Left lobe of liver (tissue), 2 donors: ENCODE results near the gene WFDC9. TPM values are rescaled to one million over a fixed set of nuclear protein-coding genes. Genes with fewer than 3 reads are reported as not detected.
A peak's percentile ranks its signal among the peaks of the same experiment; 100 is the strongest.
"Not testable (repeated sequence)": the region's sequence is repeated elsewhere in the genome, so short reads cannot be mapped to it uniquely, and the experiment has no call there.

ENCODE experiments used
- ATAC-seq: fragments of 200-7000 bp; cut with Tn5 transposase; one replicate; pipeline ENCODE4 v1.9.1; 2020; ENCODE audit warnings: mild to moderate bottlenecking, moderate library complexity
- DNase-seq: peaks from one replicate; pipeline ENCODE4 v3.0.0-alpha.2; 2020; ENCODE audit warnings: low spot score
- total RNA-seq: library from RNA; stranded (reverse); gene quantifications from one replicate; pipeline ENCODE4 v1.2.1, GENCODE V29; 2021
- donor health status: DM: no; HTN: no; CAD: no; lungs with moderate emphysema.
- donor health status: DM: no; HTN: yes; CAD: no.

The WFDC9 gene
- total RNA-seq: not detected

- no peak for DNase-seq
- no peak for ATAC-seq
Observed at GRCh38 chr20:45631184-45631583, at the start of gene WFDC9. Gene WFDC9 (minus strand): TSS chr20:45631284. CDS start chr20:45610181, 21,103 bp downstream.

- ATAC-seq (no peak), DNase-seq (no peak)
Observed at GRCh38 chr20:45679650-45680049, 48.6 kb upstream of the WFDC9 start.

- DNase-seq (no peak), ATAC-seq (no peak)
Observed at GRCh38 chr20:45672765-45673164, 41.7 kb upstream of the WFDC9 start.

- ATAC-seq (no peak), DNase-seq (no peak)
Observed at GRCh38 chr20:45670139-45670538, 39.1 kb upstream of the WFDC9 start, which contains the start of gene WFDC11. Gene WFDC11 (minus strand): TSS chr20:45670239. CDS start chr20:45650600, 19,639 bp downstream.

GRCh38 chr20:45657038-45657437 is 26.0 kb upstream of the WFDC9 start:
- not testable (repeated sequence) for ATAC-seq, DNase-seq

GRCh38 chr20:45651726-45652125 is 20.6 kb upstream of the WFDC9 start:
- not testable (repeated sequence) for DNase-seq, ATAC-seq

GRCh38 chr20:45649312-45649863 is 18.3 kb upstream of the WFDC9 start:
- DNase-seq (no peak), ATAC-seq (no peak)

GRCh38 chr20:45647441-45648050 is 16.5 kb upstream of the WFDC9 start:
- no peak for DNase-seq
- no peak for ATAC-seq

- DNase-seq (no peak), ATAC-seq (no peak)
Observed at GRCh38 chr20:45646875-45647274, 15.8 kb upstream of the WFDC9 start.

- DNase-seq, ATAC-seq: not testable (repeated sequence)
Observed at GRCh38 chr20:45645869-45646268, 14.8 kb upstream of the WFDC9 start.

GRCh38 chr20:45641076-45641475 is 10.0 kb upstream of the WFDC9 start:
- not testable (repeated sequence) for DNase-seq, ATAC-seq

GRCh38 chr20:45639687-45640086 is 8.6 kb upstream of the WFDC9 start:
- ATAC-seq: no peak
- DNase-seq: no peak

- ATAC-seq (no peak), DNase-seq (no peak)
Observed at GRCh38 chr20:45636513-45636912, 5.4 kb upstream of the WFDC9 start.

GRCh38 chr20:45630371-45630770 is 713 bp downstream of the WFDC9 start:
- ATAC-seq (no peak), DNase-seq (no peak)

GRCh38 chr20:45629496-45630100 is 1.5 kb downstream of the WFDC9 start, which contains the start of gene WFDC10A:
Gene WFDC10A (plus strand): TSS chr20:45629739. CDS start chr20:45629814, 75 bp downstream.
- no peak for DNase-seq
- peak; percentile 78 for ATAC-seq

GRCh38 chr20:45626540-45626939 is 4.5 kb downstream of the WFDC9 start:
- no peak for DNase-seq

GRCh38 chr20:45621593-45621992 is 9.5 kb downstream of the WFDC9 start:
- DNase-seq: no peak
- ATAC-seq: peak; percentile 37

More at GRCh38 chr20:45626540-45626939, 4.5 kb downstream of the WFDC9 start:
- no peak for ATAC-seq

GRCh38 chr20:45617591-45617990 is 13.5 kb downstream of the WFDC9 start:
- DNase-seq (no peak), ATAC-seq (no peak)

GRCh38 chr20:45612314-45612713 is 18.8 kb downstream of the WFDC9 start:
- DNase-seq (no peak), ATAC-seq (no peak)

GRCh38 chr20:45611054-45611453 is 20.0 kb downstream of the WFDC9 start:
- ATAC-seq (no peak), DNase-seq (no peak)

GRCh38 chr20:45607810-45608209 is 23.3 kb downstream of the WFDC9 start:
- no peak for ATAC-seq
- no peak for DNase-seq

GRCh38 chr20:45595235-45595634 is 35.8 kb downstream of the WFDC9 start:
- DNase-seq: no peak
- no peak for ATAC-seq
